Hypothalamus (tissue), 51 donors: ENCODE data around the gene DAO.
"Not testable (repeated sequence)": the region's sequence is repeated elsewhere in the genome, so short reads cannot be mapped to it uniquely, and the experiment has no call there.

Experiments
- DNase-seq, 51 donors: peaks; one replicate each; lab custom pipeline; 2025; lab: John Stamatoyannopoulos, UW

Gene DAO

DNA sequence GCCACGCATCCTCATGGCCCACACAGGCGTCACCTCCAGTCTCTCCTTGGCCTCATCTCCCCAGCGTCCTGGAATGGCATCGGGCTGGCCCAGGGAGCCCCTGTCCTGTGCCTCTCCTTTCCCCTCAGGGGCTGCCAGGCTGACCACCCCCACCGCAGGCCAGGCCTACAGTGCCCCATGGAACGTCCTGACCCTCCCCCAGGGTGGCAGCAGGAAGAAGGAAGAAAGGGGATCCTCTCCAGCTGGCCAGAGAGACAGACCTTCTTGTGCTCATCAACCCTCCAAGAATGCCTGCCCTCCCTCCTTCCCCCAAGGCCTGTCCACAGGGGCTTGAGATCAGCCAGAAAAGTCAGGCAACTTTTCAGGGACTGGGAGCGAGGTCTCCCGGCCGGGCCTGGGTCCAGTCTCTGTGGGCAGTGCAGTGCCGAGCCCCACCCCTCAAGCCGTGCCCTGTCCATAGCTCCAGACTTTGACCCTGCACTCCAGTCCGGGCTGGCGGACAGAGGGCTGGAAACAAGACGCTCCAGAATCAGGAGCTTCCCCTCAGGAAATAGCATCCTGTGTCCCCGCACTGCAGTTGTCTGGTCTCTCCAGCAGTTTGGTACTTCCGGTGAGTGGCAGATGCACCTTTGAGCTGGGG lies at the start of gene DAO:
DAO (plus strand) TSS at position 478 of the 640 bp plus-strand sequence. CDS start 4,915 bp downstream, outside the sequence.
- DNase-seq = peak in 8 of 51 donors; percentile 11 to 54 (median 24)

DNA sequence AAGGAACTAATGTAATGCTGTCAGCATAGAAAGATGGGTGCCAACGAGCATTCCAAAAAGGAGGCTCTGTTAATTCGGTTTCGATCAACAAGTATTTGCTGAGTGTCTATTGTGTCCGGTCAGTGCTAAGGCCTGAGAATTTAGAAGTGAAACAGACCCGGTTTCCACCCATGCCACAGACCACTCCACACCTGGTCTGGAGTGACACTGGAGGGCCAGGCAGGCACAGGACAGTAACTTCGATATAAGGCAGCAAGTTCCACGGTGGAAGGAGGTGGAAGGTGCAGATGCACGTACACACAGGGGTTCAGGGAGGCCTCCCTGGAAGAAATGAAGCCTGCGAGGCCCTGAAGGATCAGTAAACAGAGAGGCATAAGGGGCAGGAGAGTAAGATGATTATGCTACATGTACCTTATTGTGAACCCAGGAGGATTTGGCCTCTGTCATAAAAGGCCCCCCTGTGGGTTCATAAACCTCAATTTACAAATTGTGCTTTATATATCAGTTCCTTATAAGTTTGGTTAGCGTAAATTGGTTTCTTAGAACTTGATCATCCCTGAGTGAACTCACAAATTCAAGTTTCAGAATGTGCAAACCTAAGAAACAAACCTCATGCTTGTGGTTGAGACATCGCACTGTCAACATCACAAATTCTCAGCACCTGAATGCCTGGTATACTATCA lies 48.4 kb upstream of the DAO start:
- DNase-seq = no peak

DNA sequence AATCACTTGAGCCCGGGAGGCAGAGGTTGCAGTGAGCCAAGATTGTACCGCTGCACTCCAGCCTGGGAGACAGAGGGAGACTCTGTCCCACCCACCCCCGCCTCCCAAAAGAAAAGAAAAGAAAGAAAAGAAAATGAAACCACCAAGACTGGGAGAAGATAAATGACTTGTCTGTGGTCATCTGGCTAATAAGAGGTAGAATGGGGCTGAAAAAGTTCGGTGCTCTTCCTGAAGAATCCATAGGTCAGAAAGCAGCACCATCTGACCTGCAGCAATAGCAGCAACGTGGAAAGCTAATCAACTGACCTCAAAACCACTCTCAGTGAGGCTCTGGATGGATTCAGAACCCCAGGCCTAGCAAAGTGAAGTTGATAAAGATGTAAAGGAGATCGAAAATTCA lies 47.7 kb upstream of the DAO start:
- no peak for DNase-seq

DNA sequence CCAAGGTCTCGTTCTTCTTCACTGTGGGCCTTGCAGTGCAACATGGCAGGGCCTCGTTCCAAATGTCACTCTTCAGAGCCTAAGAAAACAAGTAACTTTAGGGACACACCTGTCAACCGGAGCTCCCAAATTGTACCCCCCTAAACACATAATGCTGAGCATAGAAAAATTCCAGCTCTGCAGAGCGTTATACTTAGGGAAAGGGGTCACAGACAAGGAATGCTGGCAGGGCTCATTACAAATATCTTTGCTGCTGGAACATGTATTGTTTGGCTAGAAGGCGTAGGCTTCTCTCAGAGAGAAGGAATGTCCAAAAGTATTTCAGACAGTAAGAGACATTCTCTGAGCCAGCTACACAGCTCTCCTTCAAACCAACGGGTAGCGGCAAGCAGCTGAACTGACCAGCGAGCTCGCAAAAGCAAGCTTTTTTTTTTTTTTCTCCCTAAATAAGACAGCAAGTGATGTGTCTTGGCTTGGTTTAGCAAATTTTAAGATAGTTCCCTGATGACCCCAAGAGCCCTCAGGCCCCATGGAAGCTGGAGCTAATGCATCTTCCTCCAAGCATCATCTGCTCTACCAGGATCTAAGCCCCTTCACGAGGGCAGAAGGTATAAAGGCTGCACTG lies 47.0 kb upstream of the DAO start:
- no peak for DNase-seq

DNA sequence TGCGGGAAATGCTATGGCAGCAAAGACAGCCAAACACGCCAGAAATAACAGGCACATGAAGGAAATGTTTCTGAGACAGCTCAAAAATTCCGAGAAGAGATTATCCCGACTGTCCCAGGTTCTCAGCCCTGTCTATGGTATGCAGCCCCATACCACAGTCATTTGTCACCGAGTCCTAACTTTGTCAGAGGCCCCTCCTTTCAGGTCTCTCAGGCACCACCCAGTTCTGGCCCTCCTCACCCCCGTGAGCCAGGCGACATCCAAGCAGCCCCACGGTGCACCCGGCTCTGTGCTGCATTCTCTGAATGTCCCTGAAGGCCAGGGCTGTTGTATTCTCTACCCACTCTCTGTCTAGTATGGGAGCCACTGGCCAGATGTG lies 46.5 kb upstream of the DAO start:
- DNase-seq = no peak

DNA sequence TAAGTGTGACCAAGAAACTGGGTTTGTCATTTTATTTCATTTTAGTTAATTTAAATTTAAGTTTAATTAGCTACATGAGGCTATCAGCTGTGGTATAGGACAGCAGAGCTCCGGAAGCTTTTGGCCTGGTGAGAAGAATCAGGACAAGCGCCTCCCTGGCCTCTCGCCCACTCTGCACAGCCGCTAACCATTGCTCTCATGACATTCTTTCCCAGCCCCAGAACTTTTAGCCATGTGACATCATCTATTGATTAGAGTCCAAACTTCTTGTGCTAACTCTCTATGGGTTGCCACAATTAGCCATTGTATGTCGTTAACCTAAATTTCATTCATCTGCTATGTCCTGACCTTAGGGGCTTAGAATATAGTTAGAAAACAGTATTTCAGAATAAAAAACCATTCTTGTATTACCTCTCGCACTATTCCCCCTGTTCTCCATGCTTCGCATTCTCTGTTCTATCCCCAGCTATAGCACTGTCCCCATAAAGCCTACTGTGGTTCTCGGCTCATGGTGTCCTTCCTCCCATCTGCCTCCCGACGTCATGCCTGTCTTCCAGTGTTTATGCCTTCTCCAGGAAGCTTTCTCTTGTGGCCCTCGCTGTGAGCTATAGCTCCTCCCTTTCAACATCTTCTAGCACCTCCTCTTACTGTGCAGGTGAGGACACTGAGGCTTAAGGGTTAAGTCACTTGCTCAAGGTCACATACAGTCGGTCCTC lies 46.0 kb upstream of the DAO start:
- peak in 20 of 51 donors; percentile 9 to 45 (median 26) for DNase-seq

DNA sequence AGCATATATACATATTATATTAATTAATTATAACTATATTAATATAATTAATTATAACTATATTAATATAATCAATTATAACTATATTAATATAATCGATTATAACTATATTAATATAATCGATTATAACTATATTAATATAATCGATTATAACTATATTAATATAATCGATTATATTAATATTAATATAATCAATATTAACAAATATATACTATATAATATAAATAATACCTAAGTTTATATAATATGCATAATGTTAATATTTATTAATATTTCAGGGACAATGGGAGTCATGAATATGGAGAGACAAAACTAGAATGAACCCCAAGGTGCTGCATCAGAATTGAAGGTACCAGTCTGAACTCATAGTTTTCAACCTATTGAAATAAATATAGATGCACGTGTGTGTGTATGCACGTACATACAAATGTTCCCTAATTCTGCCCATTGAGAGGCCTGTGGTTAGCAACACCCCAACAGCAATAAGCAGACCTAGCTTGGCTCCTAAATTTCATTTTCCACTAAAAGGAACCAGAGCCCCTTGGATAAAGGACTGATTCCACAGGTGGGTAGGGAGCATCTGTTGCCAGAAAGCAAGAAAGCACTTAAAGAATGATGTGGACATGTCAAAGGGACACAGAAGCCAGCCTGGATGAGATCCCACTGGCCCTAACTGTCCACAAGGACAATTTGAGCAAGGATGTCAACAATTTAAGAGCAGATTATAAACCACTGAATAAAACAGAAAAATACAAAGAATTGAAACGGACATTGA lies 43.8 kb upstream of the DAO start:
- DNase-seq = no peak

DNA sequence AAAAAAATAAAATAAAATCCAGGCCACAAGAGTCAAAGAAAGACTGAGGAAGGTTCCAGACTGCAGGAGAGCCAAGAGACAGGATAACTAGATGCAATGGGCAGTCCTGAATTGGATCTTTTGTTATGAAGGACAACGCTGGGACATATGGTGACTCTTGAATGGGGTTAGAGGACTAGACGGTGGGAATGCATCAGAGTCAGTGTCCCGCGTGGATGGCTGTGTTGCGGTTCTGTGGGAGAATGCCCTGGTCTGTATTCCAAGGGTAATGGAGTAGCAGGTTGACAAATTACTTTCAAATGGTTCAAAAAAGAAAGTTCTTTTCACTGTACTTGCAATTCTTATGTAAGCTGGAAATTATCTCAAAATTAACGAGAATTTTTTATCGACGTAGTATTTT lies 42.7 kb upstream of the DAO start:
- DNase-seq = no peak

DNA sequence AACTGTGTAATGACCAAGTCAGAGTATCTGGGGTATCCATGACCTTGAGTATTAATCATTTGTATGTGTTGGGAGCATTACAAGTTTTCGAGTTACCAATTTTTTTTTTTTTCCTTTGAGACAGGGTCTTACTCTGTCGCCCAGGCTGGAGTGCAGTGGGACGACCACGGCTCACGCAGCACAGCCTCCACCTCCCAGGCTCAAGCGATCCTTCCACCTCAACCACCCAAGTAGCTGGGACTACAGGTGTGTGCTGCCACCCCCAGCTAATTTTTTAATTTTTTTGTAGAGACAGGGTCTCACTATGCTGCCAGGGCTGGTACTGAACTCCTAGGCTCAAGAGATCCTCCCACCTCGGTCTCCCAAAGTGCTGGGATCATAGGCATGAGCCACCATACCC lies 42.2 kb upstream of the DAO start:
- no peak for DNase-seq

DNA sequence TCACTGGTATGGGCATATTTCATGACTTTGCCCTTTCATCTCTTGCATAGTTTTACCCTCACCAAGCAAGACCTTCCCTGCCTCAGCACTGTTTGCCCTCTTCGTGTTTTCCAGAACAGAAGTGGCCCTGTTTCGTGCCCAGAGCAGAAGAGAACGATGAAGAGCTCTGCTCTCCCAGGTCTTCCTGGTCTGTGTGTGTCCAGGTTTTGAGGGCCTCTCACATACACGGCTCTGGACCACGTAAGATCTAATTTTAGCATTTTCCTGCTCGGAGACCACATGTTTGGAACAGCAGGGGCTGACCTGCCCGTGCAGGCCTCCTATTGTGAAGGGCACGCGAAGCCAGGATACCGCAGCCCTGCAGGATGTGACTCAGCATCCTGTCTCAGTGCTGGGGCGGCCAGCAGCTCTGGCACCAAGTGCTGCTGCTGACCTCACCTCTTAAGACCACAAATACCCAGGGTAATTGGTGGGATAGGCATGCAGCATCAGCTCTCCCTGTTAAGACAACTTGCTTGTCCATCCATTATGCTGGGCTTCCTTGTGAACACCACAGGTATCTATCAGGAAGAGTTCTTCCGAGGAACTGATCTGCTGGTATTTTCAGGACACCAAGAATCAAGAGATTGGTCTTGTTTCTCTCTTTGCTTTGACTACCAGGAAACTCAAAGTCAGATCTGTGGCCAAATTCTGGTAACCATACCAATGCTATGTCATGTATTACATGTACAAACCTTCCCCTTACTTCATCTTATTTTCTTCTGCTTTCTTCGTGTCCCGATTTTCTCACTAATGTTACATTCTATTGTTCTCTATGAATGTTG lies 41.5 kb upstream of the DAO start:
- DNase-seq = peak in 15 of 51 donors; percentile 14 to 76 (median 41)

DNA sequence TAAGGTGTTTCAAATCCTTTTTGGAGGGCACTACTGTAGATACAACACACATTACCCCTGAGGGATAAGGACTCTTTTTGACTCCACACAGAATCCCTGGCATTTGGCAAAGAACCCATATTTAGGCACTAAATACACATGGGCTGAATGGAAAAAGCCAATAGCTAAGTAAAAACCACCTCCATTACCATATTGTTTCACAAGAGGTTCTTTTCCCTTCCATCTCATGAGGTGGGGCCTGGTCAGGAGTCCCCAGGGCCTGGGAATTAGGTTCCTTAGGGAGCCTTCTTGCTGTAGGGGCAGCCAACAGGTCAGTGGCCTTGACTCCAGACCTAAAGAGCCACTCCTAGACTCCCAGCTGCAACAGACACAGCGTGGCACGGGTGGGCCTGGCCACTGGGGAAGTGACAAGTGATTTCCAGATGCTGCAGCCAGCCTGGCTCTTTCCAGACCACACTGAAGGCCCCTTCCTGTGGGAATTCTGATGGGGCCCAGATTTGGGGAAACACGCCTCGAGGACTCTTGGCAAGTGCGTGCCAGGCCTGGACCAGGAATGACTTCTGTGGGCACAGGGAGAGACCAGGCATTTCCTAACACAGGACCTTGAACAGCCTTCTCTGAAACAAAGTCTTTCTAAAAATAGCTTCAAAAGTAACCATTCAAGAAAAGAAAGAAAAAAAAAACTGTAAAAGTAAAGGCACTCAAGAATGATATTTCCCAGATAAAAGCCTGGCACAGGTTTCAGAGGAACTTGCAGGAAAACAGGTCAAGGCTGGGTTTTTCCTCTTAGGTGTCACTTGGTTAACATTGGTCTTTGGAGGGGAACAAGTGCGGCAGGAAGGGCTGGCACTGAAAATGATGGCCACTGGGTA lies 40.6 kb upstream of the DAO start:
- DNase-seq = no peak

DNA sequence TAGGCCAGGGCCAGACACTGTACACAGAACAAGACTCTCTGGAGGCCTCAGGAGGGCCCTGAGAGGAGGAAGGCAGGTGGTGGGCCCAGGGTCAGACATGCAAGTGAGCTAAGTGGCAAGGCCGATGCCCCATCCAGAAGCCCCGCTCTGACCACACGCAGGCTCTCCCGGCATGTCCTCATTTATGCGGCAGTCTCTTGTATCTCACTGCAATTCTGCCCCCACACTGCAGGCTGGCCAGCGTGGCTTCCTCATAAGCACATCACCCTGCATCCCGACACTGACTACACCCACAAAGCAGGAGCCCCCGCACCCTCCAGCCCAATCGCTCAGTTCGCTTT lies 40.0 kb upstream of the DAO start:
- DNase-seq = peak in 1 of 51 donors; percentile 47

DNA sequence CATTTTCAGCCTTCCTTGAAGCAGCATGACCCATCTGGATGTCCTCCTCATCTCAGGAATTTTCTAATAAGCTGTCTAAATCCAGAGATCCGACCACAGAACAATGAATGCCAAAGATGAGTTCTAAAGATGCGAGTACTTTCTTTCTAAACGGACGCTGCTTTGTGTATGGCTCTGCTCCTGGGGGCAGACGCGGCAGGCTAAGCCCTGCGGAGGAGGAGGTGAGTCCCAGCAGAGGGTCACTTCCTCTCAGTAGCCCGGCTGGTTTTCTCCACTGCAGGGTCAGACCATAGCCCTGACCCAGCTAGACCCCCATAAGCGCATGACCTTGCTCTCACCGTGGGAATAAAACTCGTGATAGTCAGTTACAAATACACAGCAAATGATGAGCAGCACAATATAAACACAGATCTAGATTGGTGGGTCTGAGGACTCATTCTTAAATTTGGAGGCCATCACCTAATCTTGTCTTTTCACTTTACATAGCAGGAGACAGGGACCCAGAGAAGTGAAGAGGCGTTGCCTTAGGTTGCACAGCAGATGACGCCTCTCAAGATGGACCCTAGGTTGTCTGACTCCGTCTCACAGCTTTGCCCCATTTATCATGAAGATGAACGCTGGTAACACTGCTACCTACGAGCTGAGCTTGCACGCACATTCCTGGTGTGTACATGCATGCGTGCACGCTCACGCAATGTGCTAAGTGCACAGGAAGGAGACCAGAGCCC lies 39.1 kb upstream of the DAO start:
- DNase-seq = no peak

DNA sequence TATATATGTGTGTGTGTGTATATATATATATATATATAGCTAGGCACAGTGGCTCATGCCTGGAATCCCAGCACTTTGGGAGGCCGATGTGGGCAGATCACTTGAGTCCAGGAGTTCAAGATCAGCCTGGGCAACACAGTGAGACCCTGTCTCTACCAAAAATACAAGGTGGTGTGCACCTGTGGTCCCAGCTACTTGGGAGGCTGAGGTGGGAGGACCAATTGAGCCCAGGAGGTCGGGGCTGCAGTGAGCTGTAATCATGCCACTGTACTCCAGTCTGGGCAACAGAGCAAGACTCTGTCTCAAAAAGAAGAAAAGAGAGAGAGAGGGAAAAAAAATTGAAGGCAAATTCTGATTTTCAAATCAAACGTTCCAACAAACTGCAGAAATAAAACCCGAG lies 38.1 kb upstream of the DAO start:
- DNase-seq = not testable (repeated sequence)

DNA sequence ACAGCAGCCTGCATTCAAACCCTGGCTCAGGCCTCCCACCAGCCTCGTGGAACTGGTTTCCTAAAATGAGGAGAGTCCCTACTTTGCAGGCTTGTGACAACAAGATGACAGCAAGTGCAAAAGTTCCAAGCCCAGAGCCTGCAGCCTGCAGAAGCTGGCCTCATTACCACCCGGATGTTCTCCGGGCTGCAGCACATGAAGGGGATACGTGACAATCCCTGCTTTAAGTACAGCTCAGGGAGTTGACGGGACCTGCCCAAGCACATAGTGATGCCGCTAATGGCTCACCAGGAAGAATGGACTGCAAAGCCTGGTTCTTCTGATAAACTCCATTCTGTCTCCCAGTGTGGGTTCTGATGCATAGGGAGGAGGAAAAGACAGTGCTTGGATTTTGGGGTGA lies 37.5 kb upstream of the DAO start:
- no peak for DNase-seq

DNA sequence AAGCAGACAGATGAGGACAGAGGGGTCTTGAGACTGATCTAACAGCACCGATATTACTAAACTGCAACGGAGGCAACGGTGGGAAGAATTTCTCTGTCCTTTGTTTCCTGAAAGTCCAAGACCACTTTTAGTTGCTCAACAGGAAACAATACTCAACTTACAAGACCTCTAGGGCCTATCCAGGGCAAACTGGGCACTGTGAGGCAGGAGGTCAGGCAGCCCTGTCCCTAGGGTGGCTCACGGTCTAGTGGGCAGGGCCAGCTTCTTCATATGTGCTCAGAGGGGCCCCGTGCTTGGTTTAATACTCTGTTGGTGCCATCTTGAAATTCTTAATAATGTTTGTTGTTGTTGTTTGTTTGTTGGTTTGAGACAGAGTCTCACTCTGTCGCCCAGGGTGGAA lies 36.7 kb upstream of the DAO start:
- DNase-seq = no peak

DNA sequence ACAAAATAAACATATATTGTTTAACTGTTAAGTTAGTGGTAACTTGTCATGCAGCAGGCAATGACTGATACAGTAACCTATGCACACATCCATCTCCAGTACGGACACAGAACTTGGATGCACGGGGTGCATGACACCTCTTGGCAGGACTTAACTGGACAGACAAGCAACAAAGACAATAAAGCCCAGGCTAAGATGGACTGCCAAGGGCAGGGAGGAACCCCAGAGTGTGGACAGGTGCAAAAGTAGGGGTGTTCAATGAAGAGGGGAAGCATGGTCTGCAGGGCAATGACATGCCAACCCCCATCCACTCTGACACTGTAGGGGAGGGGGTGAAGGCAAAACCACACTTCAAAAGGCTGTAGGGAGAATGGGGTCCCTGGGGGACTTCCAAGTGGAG lies 34.2 kb upstream of the DAO start:
- DNase-seq = no peak

DNA sequence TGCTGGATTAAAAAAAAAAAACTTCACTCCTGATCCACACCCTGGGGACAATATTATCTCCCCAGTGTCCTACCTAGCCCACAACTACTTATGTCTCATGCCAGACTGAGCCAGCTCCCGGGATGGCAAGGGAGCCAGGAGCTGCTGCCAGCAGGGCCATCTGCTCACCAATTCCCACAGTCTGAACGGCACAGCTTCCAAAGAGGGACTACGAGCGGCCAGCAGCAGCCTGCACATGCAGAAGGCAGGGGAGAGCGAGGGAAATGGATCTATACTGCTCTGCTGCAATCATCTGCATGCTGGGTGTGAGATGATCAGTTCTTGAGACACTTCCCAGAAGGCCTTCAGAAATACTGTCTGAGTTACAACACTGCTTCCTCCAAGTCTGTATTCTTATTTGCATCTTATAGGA lies 33.6 kb upstream of the DAO start:
- peak in 40 of 51 donors; percentile 10 to 81 (median 54) for DNase-seq
